ENCODE results near the gene CDC42BPB.

Gene CDC42BPB

DNA sequence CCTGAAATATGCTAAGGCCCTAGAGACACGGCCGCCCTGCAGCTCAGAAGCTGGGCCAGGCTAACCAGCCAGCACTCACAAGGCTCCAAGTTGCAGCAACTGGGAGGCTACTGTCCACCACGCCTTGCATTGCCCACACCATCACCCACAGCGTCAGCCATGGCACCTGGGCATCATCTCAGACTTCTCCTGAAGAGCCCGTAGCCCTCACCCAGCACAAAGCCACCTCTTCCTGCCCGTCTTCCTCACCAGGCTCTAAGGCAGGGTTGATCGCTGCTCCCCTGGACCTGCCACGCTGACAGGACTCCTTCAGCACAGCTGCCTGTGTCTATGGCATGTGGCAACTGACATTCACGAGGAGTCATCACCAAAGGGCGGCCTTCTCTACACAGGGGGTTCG is 38.1 kb downstream of the CDC42BPB start:
- no peak for DNase-seq (ENCODE audit: low read depth)

DNA sequence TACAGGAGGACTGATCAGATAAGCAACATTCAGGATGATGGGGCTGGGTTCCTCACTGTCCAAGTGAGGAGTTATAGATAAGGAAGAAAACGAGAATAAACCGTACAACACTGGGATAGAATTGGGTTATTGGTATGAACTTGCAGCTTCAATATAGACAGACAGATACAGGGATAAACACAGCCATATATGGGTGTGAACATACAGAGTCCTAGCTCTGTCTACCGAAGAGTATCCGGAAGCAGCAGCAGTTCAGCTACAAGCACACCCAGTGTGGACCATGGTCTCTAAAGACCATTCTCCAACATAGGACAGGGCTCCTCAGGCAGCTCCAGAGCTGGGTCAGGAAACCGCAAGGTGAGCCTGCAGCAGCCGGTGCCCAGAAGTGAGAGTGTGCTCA is 40.8 kb downstream of the CDC42BPB start:
- DNase-seq (ENCODE audit: low read depth), result no peak

DNA sequence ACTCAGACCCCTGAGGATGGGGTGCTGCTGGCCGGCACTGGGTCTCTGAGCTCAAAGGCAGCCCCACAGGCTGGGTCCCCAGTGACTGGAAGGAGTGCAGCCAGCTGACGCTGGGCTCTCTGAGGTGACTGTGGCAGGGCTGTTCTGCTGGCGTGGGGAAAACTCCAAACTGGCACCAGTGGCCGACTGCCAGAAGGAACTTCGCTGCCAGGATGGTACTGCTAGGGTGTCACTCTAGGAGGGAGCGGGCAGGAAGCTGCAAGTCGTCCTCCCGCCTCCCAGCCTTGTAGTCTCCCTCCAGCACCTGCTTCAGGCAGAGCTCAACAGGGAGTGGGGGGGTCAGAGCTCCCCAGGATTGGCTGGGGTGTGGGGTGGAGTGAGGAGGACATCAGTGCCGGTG is 41.3 kb downstream of the CDC42BPB start:
- DNase-seq (ENCODE audit: low read depth), result no peak

DNA sequence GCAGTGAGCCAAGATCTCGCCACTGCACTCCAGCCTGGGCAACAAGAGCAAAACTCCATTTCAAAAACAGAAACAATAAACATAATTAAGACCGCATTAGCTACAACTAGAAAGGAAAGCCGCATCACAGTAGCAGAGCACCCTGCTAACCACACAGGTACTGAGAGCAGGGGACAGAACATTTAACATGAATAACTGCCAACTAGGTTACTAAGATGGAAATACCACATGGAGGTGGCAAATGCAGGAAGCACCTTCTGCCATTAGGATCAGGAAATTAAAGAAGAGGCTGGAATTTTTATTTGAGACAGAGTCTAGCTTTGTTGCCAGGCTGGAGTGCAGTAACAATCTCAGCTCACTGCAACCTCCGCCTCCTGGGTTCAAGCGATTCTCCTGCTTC is 41.9 kb downstream of the CDC42BPB start:
- no peak for DNase-seq (ENCODE audit: low read depth)

DNA sequence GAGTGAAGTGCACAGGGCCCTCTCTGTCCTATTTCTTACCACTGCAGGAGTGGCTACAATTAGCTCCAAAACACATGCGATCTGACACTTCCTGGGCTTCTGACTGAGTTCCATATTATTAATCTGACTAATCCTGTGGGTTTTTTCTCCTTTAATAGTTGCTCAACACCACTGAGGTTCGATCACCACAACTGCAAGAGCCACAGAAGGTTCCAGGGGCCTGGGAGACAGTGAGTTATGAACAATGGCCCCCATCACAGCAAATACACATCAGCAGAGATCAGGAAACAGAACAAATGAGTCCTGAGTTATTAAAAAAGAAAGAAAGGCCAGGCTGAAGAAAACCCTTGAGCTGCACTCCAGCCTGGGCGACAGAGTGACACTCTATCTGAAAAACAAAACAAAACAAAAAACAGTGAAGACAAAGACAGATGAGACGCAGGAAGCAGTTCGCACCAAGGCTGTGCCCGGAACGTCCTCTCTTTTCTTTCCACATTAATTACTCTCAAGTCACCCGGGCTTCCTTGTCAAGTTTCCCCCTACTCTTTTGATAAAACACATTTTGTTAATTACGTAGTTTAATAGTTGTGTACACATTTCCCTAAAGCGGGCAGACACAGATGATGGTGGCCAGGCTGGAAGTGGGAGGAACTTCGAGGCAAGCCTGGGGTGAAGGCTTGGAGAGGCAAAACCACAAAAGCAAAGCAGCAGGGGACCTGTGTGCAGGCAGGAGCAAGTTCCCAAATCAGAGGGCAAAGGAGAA is 42.7 kb downstream of the CDC42BPB start:
- no peak for DNase-seq (ENCODE audit: low read depth)

DNA sequence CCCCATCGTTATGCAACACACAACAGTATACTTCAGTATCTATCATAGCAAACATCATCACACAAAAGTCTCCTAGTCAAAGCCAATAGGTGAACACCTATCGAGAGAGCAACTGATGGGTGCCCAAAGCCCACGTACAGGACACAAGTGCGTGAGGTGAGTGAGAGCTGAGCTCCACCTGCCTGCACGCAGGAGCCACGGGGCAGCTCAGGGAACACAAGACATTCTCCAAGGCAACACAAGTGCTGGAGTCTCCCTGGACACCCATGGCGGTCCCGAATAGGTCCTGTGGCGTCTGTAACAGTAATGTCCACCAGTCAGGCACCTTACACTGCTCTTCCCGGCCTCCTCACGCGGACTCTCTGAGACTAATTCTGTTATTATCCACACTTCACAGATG is 44.3 kb downstream of the CDC42BPB start:
- DNase-seq (ENCODE audit: low read depth), result no peak

DNA sequence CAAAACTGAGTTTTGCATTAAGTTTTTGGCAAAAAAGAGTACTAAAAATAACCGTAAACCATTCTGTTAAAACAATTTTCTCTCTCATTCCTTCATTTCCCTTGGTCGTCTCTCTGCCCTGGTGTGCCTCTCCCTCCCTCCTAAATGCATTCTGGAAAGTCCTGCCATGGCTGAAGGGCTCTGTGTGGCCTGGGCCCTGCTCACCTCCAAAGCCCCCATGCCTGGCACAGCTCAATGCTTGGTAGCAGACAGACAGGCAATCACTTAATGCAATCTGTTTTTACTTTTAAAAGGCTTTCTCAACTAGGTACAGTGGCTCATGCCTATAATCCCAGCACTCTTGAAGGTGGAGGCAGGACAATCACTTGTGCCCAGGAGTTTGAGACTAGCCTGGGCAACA is 47.8 kb downstream of the CDC42BPB start:
- DNase-seq (ENCODE audit: low read depth), result no peak

DNA sequence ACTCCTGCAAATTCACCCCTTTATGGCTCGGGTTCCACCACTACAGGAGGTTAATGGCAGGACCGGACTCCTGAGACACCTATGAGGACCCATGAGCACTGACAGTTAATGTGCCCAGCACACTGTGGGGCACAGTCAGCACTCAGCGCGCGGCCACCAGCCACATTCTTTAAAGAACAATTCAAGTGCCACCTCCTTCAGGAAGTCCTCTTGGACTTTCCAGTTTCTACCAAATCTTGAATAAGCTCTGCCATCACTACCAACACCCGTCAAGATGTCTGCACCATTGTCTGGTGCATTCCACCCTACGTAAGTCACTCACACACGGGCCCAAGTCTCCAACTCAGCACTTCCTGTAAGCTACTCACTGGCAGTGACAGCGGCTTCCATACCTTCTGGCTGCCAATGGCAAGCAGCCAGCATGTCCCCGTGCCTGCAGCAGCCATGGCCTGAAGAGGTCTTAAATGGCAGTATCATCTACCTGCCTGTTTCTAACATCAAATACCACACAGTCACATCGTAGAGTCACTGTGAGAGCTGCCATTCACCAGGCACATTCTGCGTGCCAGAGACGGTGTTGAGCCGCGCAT is 48.5 kb downstream of the CDC42BPB start:
- no peak for DNase-seq (ENCODE audit: low read depth)

DNA sequence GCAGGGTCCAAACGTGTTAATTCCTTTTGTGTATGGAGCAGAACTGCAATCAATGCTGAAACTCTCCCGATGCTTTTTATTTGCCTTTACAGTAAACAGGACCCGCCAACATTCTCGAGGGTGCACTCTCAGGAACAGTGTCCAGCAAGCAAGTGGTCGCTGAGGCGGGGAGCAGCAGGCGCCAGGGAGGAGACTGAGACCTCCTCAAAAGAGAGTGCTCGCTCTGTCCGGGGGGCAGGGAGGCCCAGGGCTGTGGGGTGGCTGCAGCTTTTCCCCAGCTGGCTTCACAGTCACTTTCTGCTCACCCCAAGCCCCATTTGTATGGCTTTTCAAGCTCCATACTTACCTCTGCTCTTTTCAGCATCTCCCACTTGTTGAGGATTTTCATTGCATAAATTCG is 49.2 kb downstream of the CDC42BPB start:
- DNase-seq (ENCODE audit: low read depth), result no peak

DNA sequence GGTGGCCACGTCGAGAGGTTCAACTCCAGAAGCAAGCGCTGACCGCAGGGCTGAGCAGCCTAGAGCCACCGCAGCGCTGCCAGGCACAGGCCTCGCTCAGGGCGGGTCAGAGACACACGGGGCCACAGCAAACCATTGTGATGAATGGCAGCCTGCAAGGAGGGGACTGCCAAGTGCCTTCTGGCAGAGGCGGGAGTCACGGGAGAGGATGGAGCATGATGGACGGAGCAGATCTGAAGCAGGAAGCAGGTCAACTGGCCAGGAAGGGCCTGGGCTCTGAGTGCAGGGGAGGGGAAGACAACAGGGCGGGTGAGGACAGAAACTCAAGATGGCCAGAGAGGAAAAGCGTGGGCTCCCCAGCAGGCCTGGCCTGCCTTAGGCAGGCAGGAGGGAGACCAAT is 49.8 kb downstream of the CDC42BPB start:
- no peak for DNase-seq (ENCODE audit: low read depth)

DNA sequence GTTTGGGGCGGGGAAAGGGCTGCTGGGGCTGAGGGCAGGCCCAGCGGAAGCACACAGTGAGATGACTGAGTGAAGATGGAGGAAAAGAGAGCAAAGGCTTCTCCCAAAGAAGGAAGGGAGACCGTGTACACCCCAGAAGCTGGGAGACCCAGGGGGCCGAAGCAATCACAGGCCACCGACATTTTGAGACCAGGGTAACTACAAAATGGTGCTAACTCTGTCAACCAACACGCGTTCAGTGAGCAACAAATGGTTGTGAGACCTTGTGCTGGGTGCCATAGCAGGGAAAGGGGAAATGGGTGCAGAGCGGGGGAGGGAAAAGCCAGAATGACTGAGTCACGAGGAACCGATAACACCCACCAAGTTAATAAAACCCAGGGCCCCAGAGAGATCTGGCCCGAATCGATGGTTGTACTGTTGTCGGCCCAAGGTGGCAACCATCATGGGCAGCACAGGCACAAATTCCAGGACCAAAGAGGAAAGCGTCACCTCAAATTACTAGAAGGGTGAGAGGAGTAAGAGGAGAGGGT is 50.3 kb downstream of the CDC42BPB start:
- no peak for DNase-seq (ENCODE audit: low read depth)

DNA sequence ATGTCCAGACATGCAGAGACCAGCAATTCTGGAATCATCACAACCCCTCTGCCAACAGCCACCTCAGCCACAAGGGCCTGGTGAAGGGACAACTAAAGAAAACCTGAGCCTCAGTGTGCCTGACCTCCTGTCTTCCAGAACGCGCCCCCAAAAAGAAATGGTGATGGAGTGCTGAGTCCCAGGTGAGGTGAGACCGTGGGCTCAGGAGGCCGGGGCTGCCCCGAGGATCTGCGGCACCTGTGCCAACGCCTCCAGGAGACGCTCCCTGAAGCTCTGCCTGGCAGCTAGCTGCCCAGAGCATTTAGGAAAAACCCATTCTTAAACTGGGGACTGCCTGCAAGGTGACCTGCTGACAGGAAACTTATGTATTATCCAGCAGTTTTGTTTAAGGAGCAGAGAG is 51.2 kb downstream of the CDC42BPB start:
- no peak for DNase-seq (ENCODE audit: low read depth)

DNA sequence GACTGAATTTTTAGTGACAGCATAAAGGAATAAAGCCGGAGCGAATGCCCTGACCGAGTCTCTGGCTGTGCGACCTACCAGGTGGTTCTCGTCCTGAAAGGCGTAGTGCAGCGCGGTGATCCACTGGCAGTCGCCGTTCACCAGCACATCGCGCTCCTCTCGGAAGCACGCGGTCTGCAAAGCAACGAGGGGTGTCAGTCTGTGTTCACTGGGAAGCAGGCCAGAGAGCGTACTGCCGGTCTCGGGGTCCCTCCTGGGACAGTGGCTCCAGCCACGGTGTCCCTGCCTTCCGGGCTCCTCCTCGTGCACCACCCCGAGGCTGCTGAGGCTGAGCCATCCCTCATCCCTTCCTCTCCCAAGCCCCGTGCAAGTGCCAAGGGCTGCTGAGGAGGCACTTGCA is 53.5 kb downstream of the CDC42BPB start:
- DNase-seq (ENCODE audit: low read depth), result no peak

DNA sequence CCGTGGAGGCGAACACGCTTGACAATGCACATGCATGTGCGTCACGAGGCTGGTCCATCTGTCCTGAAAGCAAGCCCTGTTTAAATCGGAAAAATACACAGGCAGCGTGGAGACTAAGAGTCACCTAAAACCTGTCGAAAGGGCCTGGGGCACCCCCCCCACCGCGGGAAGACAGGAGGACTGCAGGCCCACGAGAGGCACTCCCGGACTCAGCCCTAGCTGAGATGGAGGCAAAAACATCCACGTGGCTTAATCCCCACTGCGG is 54.1 kb downstream of the CDC42BPB start:
- DNase-seq (ENCODE audit: low read depth), result no peak

DNA sequence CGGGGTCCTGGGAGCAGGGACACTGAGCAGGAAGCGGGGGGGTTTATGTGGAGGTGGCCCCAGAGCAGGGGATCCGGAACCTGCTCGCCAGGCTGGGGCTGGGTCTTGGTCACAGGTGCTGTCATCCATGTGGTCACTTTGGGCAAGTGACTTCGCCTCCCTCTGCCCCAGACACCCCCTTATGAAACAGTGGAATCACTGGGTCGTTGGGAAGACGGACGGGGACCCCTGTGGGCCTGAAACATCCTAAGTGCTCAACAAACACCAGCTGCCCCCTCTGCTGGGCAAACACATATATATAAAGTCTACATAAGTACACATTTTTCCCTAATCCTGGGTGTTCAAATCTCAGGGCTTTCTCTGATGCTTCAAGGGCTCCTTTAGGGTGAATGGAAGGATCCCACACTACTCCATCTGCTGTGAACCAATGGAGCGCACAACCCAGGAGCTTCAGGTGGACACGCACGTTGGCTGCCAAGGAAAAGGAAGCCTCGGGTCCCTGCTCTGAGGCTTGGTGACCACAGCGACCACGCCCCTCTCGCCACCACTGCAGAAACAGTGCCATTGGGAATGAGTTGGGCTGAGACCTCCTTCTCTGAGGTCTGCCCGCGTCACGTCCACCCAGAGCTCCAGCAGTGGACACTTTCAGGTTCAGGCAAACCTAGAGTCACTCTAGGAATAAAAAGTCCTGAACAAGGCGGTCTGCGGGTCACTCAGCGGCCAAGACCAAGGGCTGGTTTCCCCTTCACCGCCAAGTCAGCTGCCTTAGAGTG is 54.6 kb downstream of the CDC42BPB start:
- no peak for DNase-seq (ENCODE audit: low read depth)

DNA sequence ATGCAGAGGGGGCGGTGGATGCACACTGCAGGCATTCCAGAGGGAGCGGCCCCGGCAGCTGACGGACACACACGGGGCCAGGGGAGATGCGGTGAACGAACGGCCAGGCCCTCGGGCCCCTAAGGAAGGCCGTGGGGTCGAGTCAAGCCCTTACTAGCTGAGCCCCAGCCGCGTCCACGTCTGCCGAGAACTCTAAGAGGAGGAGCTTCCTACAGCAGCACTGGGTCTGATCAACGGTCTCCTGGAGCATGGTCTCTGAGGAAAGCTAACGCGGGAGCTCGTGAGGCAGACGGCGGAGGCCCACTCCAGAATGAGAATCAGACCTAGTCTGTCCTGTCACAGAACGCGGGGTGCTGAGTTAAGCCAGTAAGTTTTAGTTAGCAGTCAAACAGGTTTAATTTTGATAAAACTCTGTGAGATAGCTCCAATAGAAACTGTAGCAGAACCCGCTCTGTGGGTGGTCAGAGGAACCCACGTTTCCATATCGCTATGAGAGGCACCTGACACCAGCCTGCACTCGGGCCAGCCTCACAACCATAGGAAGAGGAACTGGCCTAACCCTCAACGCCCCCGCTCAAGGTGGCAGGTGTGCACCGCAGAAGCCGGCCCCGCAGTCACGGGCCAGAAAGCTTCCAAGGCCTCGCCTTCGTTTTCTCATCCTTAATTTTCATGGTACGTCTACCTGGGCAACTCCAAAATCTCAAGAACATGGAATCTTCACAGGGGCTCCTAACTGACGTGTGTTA is 55.5 kb downstream of the CDC42BPB start:
- no peak for DNase-seq (ENCODE audit: low read depth)

DNA sequence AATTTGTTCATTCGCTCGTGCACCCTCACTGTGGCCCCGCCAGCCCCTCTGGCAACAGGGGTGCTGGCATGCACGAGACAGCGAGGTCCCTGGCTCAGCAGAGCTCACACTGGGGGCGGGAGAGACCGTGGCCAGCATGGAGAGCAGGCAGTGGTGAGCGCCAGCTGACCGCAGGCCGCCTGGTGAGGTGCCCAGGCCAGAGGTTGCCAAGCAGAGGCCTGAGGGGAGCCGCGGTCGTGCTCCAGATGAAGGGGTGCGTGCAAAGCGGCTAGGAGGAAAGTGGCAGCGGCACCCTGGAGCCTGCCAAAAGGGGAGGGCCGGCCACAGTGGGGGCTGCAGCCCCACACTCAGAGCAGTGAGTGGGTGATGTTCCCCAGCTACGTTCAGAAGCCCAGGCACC is 56.1 kb downstream of the CDC42BPB start:
- DNase-seq (ENCODE audit: low read depth), result no peak

DNA sequence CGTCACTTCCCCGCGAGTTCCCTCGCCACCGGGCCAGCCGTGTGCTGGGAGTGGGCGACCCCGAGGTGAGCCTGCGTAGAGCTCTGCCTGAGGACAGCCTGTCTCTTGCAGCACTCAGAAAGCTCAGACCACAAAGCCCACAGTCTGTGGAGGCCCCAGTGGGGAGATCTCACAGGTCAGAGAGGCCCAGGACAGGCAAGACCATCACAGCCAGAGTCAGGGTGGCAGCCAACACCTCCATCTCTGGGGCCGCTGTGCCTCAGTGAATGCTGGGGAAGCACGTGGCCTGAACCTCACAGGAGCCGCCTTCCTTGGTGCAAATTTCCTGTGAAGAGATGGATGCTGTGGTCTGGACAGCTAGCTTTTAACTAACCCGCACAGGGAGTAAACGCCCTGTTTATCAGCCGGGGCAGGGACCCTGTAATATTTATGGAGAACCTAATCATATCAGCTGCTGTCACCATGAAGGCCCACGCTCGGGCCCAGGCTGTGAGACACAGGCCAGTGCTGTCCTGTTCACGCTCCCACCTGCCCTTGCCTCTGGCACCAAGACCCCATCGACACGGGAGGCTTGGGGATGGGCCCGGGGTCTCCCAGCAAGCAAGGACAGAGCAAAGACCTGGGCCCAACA is 56.9 kb downstream of the CDC42BPB start:
- DNase-seq (ENCODE audit: low read depth), result no peak

DNA sequence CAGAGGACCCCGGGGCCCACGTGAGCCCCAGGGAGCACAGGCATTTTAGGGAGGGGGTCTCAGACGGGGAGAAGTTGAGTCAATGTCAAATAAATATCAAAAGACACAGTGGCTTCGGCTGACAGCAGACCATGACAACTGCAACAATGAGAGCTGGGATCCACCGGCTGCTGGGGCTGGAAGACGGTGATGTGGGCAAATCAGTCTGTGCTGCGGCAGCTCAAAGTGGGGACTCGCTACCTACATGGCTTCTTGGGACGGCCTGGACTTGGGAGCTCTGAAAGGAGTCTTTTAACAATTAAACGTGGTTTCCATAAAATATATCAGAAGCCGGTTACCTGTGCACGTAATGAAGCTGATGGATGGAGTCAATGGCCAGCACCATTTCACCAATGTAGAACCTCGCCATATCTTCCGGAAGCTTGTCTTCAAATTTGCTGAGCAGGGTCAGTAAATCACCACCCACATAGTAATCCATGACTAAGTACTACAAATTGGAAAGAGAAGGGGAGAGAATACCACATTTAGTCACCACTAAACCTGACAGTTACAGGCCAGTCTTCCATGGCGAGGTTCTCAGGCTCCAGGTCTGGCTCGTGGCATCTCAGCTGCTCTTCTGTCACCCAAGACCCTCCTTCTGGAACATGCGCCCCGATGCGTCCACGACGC is 58.0 kb downstream of the CDC42BPB start:
- no peak for DNase-seq (ENCODE audit: low read depth)

DNA sequence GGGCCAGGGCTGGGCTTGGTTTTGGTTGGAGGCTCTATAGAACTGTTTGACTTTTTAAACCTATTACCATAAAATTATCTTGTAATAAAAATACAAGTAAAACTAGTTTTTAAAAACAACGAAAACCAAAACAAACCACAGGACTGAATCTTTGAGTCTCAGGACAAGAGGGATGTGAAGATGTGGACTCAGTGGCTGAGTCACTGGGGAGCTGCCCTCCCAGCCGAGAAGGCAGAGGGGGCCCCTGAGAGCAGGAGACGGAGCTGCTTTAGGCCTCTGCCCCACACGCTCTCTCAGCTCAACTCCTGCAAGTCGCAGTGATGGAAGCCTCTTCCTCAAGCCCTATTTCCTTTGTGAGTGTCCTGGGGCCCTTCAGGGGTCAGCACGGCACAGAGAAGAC is 59.0 kb downstream of the CDC42BPB start:
- no peak for DNase-seq (ENCODE audit: low read depth)

DNA sequence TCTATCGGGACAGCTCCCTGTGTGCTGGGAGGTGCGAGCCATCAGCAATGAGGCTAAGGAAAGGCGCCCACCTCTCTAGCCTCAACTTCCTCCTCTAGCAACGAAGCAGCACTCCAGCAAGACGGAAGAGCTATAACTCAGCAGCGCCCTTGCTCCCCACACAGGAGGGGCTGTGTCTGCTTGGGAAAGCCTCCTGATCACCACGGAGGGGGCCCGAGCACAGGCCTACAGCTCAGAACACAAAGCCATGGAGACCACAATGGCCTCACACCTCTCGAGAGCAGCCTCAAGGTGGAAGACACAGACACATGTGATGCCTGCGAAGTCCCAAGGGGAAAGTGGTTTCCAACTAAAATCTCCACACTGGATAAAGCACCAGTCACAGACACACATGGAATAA is 60.4 kb downstream of the CDC42BPB start:
- DNase-seq (ENCODE audit: low read depth), result no peak

DNA sequence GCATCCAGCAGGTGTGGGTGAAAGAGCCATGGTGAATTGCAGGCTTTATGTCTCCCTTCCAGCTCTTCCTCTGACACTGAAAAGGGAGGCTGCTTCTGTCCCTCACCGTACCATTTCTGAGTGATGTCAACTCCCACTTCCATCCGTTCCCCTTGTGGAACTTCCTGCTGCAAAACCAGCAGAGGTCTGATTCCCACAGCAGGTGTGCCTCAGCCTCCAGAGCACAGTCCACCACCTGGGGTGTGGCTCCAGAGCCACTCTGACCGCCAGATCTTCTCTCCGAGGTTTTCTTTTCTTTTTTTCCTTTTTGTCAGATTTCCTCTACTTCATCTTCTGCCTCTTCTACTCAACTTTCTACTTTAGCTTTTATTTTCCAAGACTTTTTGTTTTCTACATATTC is 62.7 kb downstream of the CDC42BPB start:
- DNase-seq (ENCODE audit: low read depth), result no peak

All from activated gamma-delta T cell treated with anti-CD3 and anti-CD28 coated beads, Interleukin-2, amount 50 U/mL, for 16 hours (primary cell).